AG04449 (cell line): ENCODE measurements around the gene MGAT3.
A peak's percentile ranks its signal among the peaks of the same experiment; 100 is the strongest.

Source experiments
- CTCF ChIA-PET: fragments of 350-600 bp; formaldehyde crosslinking; extraction: SDS; loops from one replicate; lab custom pipeline; 2021; ENCODE audit warnings: antibody characterized with exemption; lab: Yijun Ruan, JAX
- POLR2A ChIA-PET: fragments of 400-600, 350-600 bp; formaldehyde crosslinking; extraction: SDS; loops from one replicate; lab custom pipeline; 2020; ENCODE audit warnings: antibody characterized with exemption, inconsistent platforms; lab: Yijun Ruan, JAX
- DNase-seq: peaks from one replicate; pipeline ENCODE4 v3.0.0-alpha.2; 2010; ENCODE audit warnings: low read depth, low spot score
- H3K4me3 ChIP-seq: 2 replicates; pipeline ENCODE4 v1.5.1; 2011; ENCODE audit warnings: low read depth, mild to moderate bottlenecking, control low read depth, low read length
- TF ChIP-seq, protein P1 (sequence below): IDR thresholded peaks from one replicate; pipeline ENCODE4 v1.5.1; 2011; ENCODE audit warnings: mild to moderate bottlenecking, moderate library complexity, low read length, control low read depth, inconsistent platforms; ENCODE audit not compliant: insufficient read depth; ENCODE audit errors: missing control alignments

MGAT3 gene

DNA sequence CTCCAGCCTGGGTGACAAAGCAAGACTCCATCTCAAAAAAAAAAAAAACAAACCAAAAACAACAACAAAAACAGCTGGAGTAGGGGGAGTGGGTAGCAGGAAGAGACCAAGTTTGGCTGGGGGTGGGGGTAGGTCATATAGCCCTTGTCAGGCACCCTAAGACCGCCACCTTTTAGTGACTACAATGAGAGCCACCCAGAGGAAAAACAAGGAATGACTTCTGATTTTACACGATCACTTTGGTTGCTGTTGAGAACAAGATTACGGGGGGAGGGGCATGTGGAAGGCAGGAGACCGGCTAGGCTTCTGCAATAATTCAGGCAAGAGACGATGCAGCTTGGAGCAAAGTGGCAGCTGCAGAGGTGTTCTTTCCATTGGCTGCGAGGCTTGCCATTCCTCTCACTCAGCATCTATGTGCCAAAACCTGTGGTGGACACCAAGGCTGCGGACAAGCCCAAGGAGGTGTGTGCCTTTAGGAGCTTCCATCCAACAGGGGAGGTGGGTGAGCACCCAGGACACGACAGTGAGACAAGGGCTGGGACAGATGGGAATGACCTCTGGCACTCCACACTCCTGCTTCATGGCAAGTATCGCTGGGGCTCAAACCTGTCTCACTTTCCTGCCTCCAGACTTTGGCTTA lies 74.0 kb downstream of the MGAT3 start:
- CTCF ChIA-PET, result interaction anchor here (0.7 to 27.5 kb wide), 22 partner anchors 11 to 819 kb away, joined by 3 to 1079 read pairs (median 5); partner anchors contain the start of genes ATF4, MIEF1, RPL3 and TAB1
- no peak for DNase-seq
- H3K4me3 ChIP-seq, result no peak overlapping the region; the same call in none of the 2 replicates
- TF ChIP-seq, protein P1, sequence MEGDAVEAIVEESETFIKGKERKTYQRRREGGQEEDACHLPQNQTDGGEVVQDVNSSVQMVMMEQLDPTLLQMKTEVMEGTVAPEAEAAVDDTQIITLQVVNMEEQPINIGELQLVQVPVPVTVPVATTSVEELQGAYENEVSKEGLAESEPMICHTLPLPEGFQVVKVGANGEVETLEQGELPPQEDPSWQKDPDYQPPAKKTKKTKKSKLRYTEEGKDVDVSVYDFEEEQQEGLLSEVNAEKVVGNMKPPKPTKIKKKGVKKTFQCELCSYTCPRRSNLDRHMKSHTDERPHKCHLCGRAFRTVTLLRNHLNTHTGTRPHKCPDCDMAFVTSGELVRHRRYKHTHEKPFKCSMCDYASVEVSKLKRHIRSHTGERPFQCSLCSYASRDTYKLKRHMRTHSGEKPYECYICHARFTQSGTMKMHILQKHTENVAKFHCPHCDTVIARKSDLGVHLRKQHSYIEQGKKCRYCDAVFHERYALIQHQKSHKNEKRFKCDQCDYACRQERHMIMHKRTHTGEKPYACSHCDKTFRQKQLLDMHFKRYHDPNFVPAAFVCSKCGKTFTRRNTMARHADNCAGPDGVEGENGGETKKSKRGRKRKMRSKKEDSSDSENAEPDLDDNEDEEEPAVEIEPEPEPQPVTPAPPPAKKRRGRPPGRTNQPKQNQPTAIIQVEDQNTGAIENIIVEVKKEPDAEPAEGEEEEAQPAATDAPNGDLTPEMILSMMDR, result peak; percentile 19
- POLR2A ChIA-PET, result interaction anchor here (0.7 to 0.8 kb wide), 2 partner anchors 8 to 11 kb away, joined by 3 read pairs; no protein-coding TSS in a partner anchor

DNA sequence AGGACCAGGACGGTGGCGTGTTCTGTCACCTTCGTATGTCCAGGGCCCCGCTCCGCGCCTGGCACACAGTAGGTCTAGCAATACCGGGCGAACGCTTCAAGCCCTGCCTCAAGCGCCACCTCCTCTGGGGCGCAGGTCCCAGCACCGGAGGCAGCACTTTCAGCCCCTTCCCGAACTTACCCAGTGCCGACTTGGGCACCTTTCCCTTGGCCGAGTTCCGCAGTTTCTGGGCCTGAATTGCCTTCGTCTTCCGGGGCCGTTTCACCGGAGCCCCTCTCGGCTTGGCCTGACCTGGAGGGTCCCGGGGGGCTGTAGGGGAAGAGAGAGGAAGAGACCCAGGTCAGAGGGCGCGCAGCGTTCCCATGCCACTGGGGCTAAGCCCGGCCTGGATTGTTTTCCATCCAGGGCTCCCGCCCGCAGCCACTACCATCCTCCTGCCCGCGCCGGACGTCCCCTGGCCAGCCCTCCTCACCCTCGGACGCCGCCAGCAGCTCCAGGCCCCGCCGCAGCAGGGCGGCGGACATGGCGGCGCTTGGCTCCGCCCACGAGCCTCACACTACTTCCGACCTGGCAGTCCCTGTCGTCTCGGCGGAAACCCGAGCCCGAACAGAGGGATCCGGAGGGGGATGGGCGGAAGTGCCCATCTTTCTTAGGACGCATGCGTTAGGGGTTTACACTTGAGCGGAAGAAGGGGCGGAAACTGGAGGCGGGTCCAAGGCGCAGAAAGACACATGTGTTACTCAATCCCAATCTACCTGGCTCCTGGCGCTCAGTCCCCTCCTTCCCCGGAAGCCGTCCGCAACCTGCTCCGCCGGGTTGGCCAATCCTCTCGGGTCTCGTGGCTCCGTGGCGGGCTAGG lies 75.6 kb downstream of the MGAT3 start, which contains the start of gene RPS19BP1:
Gene RPS19BP1, minus strand, starts transcription at position 534 of the 859 bp plus-strand sequence. Its CDS starts 10 bp downstream, at position 524.
- POLR2A ChIA-PET, result interaction anchor here (1.0 to 1.4 kb wide), 4 partner anchors 8 to 512 kb away, joined by 3 to 4 read pairs (median 4); partner anchors contain the start of gene RPL3
- TF ChIP-seq, protein P1, result no peak
- CTCF ChIA-PET, result interaction anchor here (1.1 to 27.5 kb wide), 7 partner anchors 16 to 816 kb away, joined by 3 to 1079 read pairs (median 71); partner anchors contain the start of genes ADSL and RPL3
- peak within 1 kb of the TSS; percentile 96 for H3K4me3 ChIP-seq
- peak; percentile 96 for DNase-seq

DNA sequence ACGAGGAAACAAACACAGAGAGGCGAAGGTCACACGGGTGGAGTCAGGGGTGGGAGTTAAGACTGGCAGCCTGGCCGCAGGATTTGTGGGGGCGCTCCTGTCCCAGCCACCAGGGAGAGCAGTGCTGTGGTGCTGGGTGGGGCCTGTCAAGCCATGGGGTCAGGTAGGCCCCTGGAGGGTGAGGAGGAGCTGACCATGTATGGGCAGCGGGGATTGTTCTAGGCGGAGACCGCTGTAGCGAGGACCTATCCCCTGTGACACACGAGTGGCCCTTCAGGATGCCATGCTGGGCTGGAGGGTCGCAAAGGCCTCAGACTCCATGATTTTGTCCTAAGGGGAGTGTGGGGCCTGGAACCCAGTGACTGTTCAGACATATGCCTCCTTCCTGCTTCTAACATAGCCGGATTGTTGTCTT lies 77.3 kb downstream of the MGAT3 start:
- no peak overlapping the region for H3K4me3 ChIP-seq
- TF ChIP-seq, protein P1, result no peak
- no peak for DNase-seq
- ChIA-PET POLR2A (interaction anchor here (1.1 to 1.4 kb wide), 2 partner anchors 14 to 491 kb away, joined by 3 to 4 read pairs; partner anchors contain the start of gene ATF4), CTCF (interaction anchor here (0.7 to 27.5 kb wide), 37 partner anchors 9 to 818 kb away, joined by 3 to 1079 read pairs (median 5); partner anchors contain the start of genes ADSL, MIEF1 and RPL3)

DNA sequence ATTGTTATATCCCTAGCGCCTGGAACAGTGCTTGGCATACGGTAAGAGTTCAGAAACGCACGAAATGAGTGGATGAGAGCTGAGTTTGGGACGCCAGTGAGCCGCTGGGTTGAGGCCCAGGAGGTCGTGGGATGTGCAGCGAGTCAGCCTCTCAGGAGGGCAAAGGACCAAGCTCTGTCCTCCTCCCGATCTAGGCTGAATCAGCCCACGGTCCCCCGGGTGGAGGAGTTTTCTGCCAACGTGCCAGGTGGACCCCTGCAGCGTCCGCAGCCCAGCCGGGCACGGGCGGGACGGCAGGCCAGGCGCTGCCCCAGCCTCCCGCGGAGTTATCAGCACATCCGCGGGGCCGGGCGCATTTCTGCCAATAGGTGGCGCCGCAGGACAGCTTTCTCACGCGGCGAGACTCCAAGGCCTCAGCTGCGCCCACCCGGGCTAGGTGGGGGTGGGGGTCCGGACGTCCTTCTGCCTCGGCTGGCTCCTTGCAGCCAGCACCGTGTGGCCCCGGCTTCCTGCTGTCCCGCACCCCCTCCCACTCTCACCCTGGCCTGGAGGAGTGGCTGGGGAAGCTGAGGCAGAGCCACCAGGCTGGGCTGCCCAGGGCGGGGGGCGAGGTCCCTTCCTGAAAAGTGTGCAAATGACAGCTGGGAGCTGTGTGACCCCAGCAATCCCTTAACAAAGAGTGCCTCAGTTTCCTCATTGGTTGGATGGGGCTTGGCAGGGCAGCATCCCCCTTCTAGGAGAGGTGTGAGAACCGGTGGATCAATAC lies 78.0 kb downstream of the MGAT3 start:
- DNase-seq, result no peak
- H3K4me3 ChIP-seq, result no peak overlapping the region; the same call in 1 of the 2 replicates
- ChIA-PET POLR2A (interaction anchor here (0.6 to 1.1 kb wide), 5 partner anchors 15 to 509 kb away, joined by 3 to 4 read pairs (median 3); partner anchors contain the start of genes ATF4 and RPL3), CTCF (interaction anchor here (0.7 to 27.5 kb wide), 42 partner anchors 10 to 817 kb away, joined by 3 to 1079 read pairs (median 5); partner anchors contain the start of genes ADSL, MIEF1 and RPL3)
- TF ChIP-seq, protein P1, result peak; percentile 96

DNA sequence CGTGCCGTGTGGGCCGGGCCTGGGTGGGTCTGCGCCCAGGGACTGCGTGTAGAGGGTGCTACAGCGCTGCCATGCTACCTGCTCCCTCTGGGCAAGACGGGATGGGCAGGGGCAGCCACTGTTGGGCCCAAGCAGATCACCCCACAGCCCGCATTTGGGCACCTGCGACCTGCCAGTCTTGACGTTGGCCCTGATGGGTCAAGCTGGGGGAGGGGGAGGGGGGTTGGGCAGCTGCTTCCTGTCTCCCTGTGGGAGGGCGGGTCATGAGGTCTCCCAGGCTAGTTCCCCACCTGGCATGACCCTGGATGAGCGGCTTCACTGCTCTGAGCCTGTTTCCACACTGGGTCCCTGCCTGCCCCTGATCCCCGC lies 78.5 kb downstream of the MGAT3 start:
- DNase-seq, result no peak
- ChIA-PET POLR2A (interaction anchor here (0.6 to 1.0 kb wide), 3 partner anchors 39 to 509 kb away, joined by 3 read pairs; no protein-coding TSS in a partner anchor), CTCF (interaction anchor here (0.7 to 27.5 kb wide), 30 partner anchors 9 to 816 kb away, joined by 3 to 1079 read pairs (median 6); partner anchors contain the start of gene ADSL)
- no peak overlapping the region for H3K4me3 ChIP-seq
- TF ChIP-seq, protein P1, result no peak
